Measurements from ENCODE around the gene AUTS2.
A peak's percentile ranks its signal among the peaks of the same experiment; 100 is the strongest.

The AUTS2 gene

GRCh38 chr7:70544016-70544415, 945.7 kb downstream of the AUTS2 start:
- peak; percentile 51 for DNase-seq (ENCODE audit: low spot score)

DNA sequence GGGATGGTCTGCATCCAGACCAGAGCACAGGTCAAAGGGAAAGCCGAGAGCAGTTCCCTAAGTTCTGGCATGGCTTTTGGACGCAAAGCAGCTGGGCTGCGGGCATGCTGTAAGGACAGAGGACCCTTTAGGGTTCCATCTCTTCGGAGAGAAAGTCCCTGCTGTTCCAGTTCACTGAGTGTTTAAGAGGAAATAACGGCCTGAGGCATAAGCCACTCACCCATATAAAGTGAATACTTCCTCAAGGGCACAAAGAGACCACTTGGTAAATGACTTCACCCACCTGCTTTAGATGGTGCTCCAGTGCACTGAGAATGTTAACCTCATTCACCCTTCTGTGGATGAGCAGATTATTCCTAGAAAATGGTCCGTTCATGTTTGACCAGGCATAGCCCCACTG, 946.9 kb downstream of the AUTS2 start:
- DNase-seq (ENCODE audit: low spot score), result no peak

GRCh38 chr7:70552141-70552540, 953.9 kb downstream of the AUTS2 start:
- DNase-seq (ENCODE audit: low spot score), result no peak

DNA sequence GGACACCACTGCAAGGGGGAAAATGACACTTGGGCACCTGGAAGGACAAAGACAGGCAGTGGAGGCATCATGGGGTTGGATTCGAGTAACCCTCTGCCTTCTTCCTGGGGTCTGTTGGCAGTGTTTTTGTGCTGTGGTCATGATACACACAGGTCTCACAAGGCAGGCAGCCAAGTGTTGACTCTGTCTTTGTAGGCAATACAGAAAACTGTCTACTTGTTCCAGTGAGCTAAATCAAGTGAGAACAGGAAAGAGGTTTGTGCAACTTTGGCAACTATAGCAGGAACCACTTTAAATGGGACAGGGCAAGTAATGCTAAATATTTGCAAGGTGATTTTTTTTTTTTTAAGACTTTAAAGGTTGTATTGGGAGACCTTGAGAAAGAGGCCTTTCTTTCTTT, 955.1 kb downstream of the AUTS2 start:
- DNase-seq (ENCODE audit: low spot score), result no peak

GRCh38 chr7:70554646-70555045, 956.4 kb downstream of the AUTS2 start:
- no peak for DNase-seq (ENCODE audit: low spot score)

GRCh38 chr7:70556761-70557160, 958.5 kb downstream of the AUTS2 start:
- no peak for DNase-seq (ENCODE audit: low spot score)

- DNase-seq (ENCODE audit: low spot score), result peak; percentile 57
These were observed 959.1 kb downstream of the AUTS2 start for GRCh38 chr7:70557338-70557737.

- no peak for DNase-seq (ENCODE audit: low spot score)
These were observed 961.5 kb downstream of the AUTS2 start for GRCh38 chr7:70559815-70560214.

DNA sequence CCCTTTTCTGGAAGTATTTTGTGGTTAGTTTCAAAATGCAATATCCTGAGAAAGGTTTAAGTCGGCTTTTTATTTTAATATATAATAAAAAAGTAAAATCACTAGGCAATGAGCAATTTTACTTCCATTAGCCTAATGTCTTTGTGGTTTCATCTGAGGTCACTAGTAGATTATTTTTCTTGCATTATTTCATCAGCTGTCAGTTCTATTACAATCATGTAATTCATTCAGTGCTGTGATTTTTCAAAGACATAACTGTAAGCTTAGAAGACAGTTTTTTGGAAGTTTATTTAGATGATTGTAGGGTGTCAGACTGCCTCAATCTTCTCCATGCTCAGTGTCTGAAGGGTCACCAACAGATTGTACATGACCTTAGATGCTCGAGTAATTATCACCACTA, 965.7 kb downstream of the AUTS2 start:
- DNase-seq (ENCODE audit: low spot score), result no peak

GRCh38 chr7:70565721-70566370, 967.6 kb downstream of the AUTS2 start:
- DNase-seq (ENCODE audit: low spot score), result no peak

- no peak for DNase-seq (ENCODE audit: low spot score)
These were observed 968.4 kb downstream of the AUTS2 start for GRCh38 chr7:70566671-70567070.

DNA sequence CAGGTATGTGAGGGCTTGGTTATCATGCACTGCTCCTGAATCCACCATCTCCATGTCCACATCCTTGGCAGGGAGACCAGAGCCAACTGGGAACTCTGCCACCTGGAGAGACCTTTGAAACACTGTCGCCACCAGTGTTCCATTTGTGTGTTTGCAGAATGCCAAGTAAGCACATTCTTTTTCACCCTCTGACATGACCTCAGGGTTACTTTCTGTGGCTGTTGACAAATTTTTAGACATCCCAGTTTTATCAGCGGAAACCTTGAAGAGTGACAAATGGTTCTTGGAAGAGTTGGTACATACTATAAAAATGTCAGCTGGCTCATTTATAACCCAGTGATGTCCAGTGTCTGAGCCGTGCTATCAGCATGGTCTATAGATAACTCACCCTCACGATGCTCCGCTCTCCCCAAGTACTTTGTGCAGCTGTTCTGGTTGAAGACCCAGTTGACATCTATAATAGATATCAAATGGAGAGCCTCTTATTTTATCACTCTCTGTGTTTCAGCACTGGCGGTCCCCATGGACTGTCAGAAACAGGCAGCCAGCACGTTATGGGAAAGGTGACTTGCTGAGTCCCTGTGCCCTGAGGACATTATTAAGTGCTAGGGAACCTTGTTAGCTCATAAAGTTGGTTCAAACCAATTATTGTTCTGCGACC, 970.5 kb downstream of the AUTS2 start:
- no peak for DNase-seq (ENCODE audit: low spot score)

DNA sequence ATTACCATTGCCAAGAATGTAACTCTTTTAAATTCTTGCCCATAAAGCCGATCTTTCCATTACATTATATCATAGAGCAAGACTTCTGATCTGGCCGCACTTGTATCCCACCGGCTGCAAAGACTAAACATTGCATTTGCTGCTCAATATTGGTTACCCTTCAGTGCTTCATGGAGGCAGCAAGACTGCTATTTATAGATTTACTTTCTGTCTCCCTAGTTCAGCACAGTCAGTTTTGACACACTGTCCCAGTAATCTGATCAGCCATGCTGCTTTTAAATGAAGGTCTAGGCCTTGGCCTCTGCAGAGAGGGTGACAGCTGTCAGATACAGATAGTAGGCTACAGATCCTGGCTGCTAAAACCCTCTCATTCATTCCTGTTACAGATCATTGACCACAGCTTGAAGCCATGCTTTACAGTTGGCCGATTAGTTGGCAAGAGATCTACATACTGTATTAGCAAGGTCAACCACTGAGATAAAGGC, 971.1 kb downstream of the AUTS2 start:
- peak; percentile 51 for DNase-seq (ENCODE audit: low spot score)

DNA sequence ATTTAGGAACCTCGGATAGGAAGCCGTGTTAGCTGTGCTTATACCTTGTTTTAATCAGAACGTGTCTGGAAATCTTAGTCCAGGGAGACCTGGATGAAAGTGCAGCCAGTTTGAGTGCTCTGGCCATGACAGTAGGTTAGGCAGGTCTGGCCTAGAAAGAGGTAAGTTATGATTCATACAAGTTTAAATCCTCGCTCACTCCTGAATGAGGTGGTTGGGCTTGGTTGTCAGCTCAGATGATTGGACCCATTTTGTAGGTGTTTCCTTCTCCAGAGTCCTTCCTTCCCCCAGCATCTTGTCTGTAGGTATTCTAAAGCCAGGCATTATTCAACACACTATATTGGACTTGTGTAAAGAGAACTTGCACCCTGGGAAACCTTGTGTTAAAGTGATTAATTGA, 971.8 kb downstream of the AUTS2 start:
- DNase-seq (ENCODE audit: low spot score), result no peak

GRCh38 chr7:70570961-70571360, 972.7 kb downstream of the AUTS2 start:
- DNase-seq (ENCODE audit: low spot score), result no peak

DNA sequence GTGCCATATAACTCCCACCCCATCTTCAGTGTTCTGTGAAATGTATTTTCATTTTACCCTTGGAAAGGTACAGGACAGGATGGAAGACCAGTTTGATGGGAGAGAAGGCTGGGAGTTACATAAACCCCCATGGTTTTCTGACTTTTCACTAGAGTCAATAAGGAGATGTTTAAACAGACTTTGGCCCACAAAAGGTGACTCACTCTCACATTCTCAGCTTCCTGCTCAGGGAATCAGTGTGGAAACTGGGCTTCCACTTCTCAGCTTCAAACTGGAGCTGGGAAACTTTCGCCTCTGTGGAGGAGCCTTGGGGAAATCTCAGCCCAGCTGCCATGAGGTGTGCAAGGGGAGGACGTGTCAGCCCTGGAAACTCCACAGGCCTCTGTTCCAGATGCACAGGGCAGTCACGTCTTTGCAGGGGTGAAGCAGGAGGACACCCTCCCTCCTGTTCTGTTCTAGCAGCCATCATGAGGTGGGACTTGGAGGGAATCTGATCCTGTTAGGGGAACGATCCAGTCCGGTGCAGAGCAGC, 973.2 kb downstream of the AUTS2 start:
- no peak for DNase-seq (ENCODE audit: low spot score)

GRCh38 chr7:70571961-70572360, 973.7 kb downstream of the AUTS2 start:
- no peak for DNase-seq (ENCODE audit: low spot score)

GRCh38 chr7:70572571-70572970, 974.3 kb downstream of the AUTS2 start:
- no peak for DNase-seq (ENCODE audit: low spot score)

- no peak for DNase-seq (ENCODE audit: low spot score)
These were observed 974.9 kb downstream of the AUTS2 start for GRCh38 chr7:70573071-70573661.

GRCh38 chr7:70573696-70574095, 975.4 kb downstream of the AUTS2 start:
- DNase-seq (ENCODE audit: low spot score), result no peak

DNA sequence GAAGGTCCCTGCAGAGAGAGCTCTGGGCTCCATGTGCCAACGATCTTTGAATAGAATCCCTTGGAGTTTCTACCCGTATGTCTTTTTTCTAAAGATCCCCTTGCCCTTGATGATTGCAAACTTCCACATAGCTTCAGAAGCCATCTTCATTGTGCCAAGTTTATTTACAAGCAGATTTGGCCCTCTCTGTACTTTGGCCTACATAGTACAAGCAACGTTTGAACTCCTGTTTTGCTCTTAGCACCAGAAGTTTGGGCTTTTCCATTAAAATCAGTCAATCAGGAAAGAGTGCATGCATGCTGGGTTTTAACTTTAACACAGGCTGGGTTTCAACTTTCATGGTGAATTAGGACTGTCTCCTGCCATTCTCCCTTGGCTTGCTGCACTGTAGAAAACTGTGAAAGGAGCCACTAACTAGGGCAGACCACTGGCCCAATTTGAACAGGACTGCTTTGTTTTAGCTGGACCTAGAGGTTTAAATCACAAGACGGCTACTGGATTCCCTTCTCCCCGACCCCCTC, 976.1 kb downstream of the AUTS2 start:
- no peak for DNase-seq (ENCODE audit: low spot score)

GRCh38 chr7:70574970-70575799, 976.9 kb downstream of the AUTS2 start:
- peak; percentile 72 for DNase-seq (ENCODE audit: low spot score)

All from D341Med (cell line).